Keratinocyte (primary cell): ENCODE data around the gene OBSCN. TPM values are rescaled to one million over a fixed set of nuclear protein-coding genes. Genes with fewer than 3 reads are reported as not detected.

ENCODE experiments used
- DNase-seq: peaks from one replicate; pipeline ENCODE4 v3.0.0-alpha.2; 2011; ENCODE audit warnings: low read depth, missing footprints, low spot score
- FAIRE-seq: peaks from 2 replicates; lab custom pipeline; 2011; peaks lifted over from hg19 to GRCh38; lab: Jason Lieb, UNC
- H2AFZ ChIP-seq: 2 replicates; pipeline ENCODE4 v1.6.0; 2012; ENCODE audit warnings: low read length, control low read depth, inconsistent platforms; ENCODE audit not compliant: control insufficient read depth
- H3K27ac ChIP-seq: 2 replicates; pipeline ENCODE4 v1.5.1; 2011; ENCODE audit warnings: low read length; ENCODE audit not compliant: control insufficient read depth, insufficient read depth
- H3K27me3 ChIP-seq: 3 replicates; pipeline ENCODE4 v1.6.0; 2011; ENCODE audit warnings: low read length; ENCODE audit not compliant: control insufficient read depth, insufficient read depth; ENCODE audit errors: extremely low read depth
- H3K36me3 ChIP-seq, 2 experiments: 2 replicates in 1 of 2; 3 replicates in 1 of 2; pipeline ENCODE4 v1.5.1; 2011; ENCODE audit warnings: low read length in 2 of 2, mild to moderate bottlenecking in 1 of 2; ENCODE audit not compliant: control insufficient read depth in 2 of 2, insufficient read depth in 2 of 2; ENCODE audit errors: extremely low read depth in 1 of 2
- H3K4me1 ChIP-seq: 3 replicates; pipeline ENCODE4 v1.5.1; 2011; ENCODE audit warnings: low read length; ENCODE audit not compliant: control insufficient read depth, insufficient read depth; ENCODE audit errors: extremely low read depth
- H3K4me2 ChIP-seq: 3 replicates; pipeline ENCODE4 v1.6.0; 2011; ENCODE audit warnings: low read depth, low read length; ENCODE audit not compliant: control insufficient read depth, insufficient read depth; ENCODE audit errors: extremely low read depth
- H3K4me3 ChIP-seq, 3 experiments: fragments of 200-600 bp in 1 of 3; sonication (generic) in 1 of 3; 2 replicates in 2 of 3; 3 replicates in 1 of 3; pipeline ENCODE4 v1.5.1; 2011 to 2016; ENCODE audit warnings: low read length in 3 of 3, mild to moderate bottlenecking in 3 of 3, control low read depth in 2 of 3, inconsistent platforms in 1 of 3, low read depth in 1 of 3, mixed read lengths in 1 of 3, mixed run types in 1 of 3, moderate library complexity in 1 of 3; ENCODE audit not compliant: control insufficient read depth in 2 of 3, insufficient read depth in 2 of 3; ENCODE audit errors: extremely low read depth in 1 of 3
- H3K79me2 ChIP-seq: 2 replicates; pipeline ENCODE4 v1.6.0; 2012; ENCODE audit warnings: low read length; ENCODE audit not compliant: control insufficient read depth, insufficient read depth
- H3K9ac ChIP-seq: 3 replicates; pipeline ENCODE4 v1.6.0; 2011; ENCODE audit warnings: low read length; ENCODE audit not compliant: control insufficient read depth, insufficient read depth; ENCODE audit errors: extremely low read depth
- H3K9me1 ChIP-seq: 3 replicates; pipeline ENCODE4 v1.6.0; 2011; ENCODE audit warnings: low read length; ENCODE audit not compliant: control insufficient read depth, insufficient read depth; ENCODE audit errors: extremely low read depth
- H3K9me3 ChIP-seq: 2 replicates; pipeline ENCODE4 v1.5.1; 2012; ENCODE audit warnings: low read depth, low read length; ENCODE audit not compliant: control insufficient read depth
- H4K20me1 ChIP-seq: 3 replicates; pipeline ENCODE4 v1.6.0; 2011; ENCODE audit warnings: low read length; ENCODE audit not compliant: control insufficient read depth, insufficient read depth; ENCODE audit errors: extremely low read depth
- EZH2 ChIP-seq: IDR thresholded peaks from one replicate; pipeline ENCODE4 v1.6.1; 2012; ENCODE audit warnings: inconsistent platforms, mild to moderate bottlenecking, low read length, moderate library complexity
- dilution Hi-C: fragments of 300-500 bp; cut with MboI; formaldehyde crosslinking; loops from one replicate; pipeline ENCODE4 v1.7.0; 2020; ENCODE audit warnings: low sequenced_read_pairs; ENCODE audit not compliant: extremely low pct_ligation_motif_present
- polyA plus RNA-seq, 5 experiments: library from polyadenylated mRNA; depleted of rRNA in 3 of 5; stranded (reverse) in 3 of 5; stranded (forward) in 1 of 5; unstranded in 1 of 5; fragments of >200 nt; gene quantifications; 1 replicate in 1 of 5; 2 replicates in 3 of 5; 3 replicates in 1 of 5; pipeline versions ENCODE4 v1.2.1 to v1.2.3, GENCODE V29; 2011 to 2012; ENCODE audit warnings: missing spikeins in 2 of 5, low read depth in 1 of 5, low replicate concordance in 1 of 5
- TF ChIP-seq, protein P1 (sequence below), 3 experiments: IDR thresholded peaks in 1 of 3; conservative IDR thresholded peaks in 1 of 3; optimal IDR thresholded peaks in 1 of 3; 2 replicates in 2 of 3; 3 replicates in 1 of 3; pipeline versions ENCODE3 to v1.5.1; 2011; ENCODE audit warnings: low read length in 3 of 3, mild to moderate bottlenecking in 3 of 3, moderate library complexity in 2 of 3, control low read depth in 1 of 3, inconsistent platforms in 1 of 3; ENCODE audit not compliant: insufficient read depth in 2 of 3; ENCODE audit errors: extremely low read depth in 1 of 3

OBSCN gene
- polyA plus RNA-seq, 1 donor (not counting 4 experiments of a cell fraction or from before 2014, with no cell fraction given): 1.8 TPM

DNA sequence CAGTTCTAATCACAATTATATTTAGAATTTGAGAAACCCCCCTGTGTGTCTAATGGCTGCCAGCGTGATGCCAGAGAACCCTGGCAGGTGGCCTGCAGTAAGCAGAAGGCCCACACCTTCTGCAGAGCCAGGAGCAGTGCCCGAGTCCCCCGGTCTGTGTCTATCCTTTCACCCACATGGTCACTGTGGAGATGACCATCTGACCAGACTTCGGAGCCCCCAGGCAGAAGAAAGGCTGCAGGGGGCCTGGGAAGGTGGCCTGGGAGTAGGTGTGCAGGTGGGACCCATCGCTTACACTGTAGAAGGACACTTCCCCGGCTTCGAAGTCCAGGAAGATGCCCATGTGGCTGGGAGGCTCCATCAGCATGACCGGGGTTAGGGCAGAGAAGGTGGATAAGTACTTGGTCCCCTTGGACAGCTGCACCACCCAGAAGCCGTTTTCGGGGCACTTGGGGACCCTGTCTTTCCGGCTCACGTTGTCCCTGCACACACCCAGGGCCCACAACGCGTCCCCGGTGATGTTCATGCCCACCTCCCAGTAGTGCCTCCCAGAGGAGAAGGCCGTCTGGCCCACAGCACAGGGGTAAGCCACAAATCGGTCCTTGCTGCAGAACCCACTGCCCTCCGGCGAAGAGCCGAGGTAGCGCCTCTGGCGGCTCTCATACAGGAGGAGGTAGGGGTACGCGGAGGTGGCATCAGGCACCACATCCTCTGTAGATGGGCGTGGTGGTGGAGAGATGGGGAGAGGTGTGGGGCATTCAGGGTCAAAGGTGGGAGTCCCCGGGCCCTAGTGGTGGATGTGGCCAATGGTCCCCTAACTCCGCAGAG lies 200.4 kb downstream of the OBSCN start:
- no peak overlapping the region for H3K9ac ChIP-seq
- peak overlapping the region; percentile 70 to 93 (median 86) for H3K4me3 ChIP-seq
- no peak for DNase-seq
- H3K9me3 ChIP-seq: no peaks in the 10 kb centered on the region
- TF ChIP-seq, protein P1, sequence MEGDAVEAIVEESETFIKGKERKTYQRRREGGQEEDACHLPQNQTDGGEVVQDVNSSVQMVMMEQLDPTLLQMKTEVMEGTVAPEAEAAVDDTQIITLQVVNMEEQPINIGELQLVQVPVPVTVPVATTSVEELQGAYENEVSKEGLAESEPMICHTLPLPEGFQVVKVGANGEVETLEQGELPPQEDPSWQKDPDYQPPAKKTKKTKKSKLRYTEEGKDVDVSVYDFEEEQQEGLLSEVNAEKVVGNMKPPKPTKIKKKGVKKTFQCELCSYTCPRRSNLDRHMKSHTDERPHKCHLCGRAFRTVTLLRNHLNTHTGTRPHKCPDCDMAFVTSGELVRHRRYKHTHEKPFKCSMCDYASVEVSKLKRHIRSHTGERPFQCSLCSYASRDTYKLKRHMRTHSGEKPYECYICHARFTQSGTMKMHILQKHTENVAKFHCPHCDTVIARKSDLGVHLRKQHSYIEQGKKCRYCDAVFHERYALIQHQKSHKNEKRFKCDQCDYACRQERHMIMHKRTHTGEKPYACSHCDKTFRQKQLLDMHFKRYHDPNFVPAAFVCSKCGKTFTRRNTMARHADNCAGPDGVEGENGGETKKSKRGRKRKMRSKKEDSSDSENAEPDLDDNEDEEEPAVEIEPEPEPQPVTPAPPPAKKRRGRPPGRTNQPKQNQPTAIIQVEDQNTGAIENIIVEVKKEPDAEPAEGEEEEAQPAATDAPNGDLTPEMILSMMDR (optimal IDR thresholded peaks at IDR 0.05 in 1 of 3, IDR thresholded peaks at IDR 0.05 in 1 of 3, conservative IDR thresholded peaks at IDR 0.05 in 1 of 3; ENCODE audit: extremely low read depth in 1 of 3, insufficient read depth in 2 of 3, low read length in 3 of 3): no peak
- no peak for TF ChIP-seq EZH2
- dilution Hi-C loops: no loop called here
- peaks cover 1% of the 10 kb centered on the region for H3K9me1 ChIP-seq
- H3K4me2 ChIP-seq: peak overlapping the region; percentile 91
- H2AFZ ChIP-seq: no peak overlapping the region
- H3K27ac ChIP-seq: no peak overlapping the region
- H3K4me1 ChIP-seq: peaks cover 29% of the 10 kb centered on the region
- H3K36me3 ChIP-seq: peaks cover 16 to 18% of the 10 kb centered on the region in 2 experiments
- H3K27me3 ChIP-seq: no peaks in the 10 kb centered on the region
- peaks cover 16% of the 10 kb centered on the region for H4K20me1 ChIP-seq
- no peak for FAIRE-seq
- H3K79me2 ChIP-seq: peaks cover 45% of the 10 kb centered on the region

DNA sequence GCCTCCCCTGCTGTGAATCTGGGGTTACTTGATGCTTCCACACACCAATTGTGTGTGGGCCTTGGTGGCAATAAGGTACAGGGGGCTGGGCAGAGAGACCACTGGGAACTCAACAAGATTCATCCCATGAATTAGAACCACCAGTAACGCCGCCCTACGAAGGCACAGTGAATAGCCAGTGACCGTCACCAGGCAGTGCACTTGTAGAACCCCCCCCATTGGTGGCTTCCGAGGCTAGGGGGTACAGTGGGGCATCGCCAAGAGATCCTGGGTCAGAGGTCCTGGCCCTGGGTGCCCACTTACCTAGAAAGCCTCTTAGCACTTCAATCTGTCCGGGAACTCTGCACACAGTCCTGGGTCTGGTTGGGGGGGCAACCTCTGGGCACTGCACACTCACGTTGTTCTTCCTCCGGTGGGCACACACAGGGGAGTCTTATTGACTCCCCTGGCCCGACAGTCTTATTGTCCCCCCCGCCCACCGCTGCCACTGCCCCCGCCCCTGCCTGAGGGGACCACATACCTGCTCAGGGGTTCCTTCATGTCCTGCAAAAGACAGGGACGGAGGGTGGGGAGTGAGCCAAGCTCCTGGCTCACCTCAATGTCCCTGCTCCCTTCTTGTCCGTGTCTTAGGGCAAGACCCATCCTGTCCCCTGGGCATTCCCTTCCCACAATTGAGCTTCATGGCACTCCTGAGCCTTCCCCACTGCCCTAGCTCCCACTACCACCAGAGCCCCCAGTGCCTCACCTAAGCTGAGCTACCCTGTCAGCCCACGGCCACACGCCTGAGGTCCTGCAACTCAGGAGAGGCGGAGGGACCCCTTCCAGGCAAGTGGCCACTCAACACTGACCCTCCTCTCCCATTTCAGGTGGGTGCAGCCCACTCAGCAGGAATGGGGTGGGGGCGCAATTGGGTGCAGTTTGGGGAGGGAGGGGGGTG lies 201.3 kb downstream of the OBSCN start:
- Histone ChIP-seq H3K27ac (no peak overlapping the region), H3K4me2 (no peak overlapping the region)

More for the DNA sequence above, 201.3 kb downstream of the OBSCN start:
- peaks cover 10% of the 10 kb centered on the region for H4K20me1 ChIP-seq
- TF ChIP-seq EZH2: no peak
- TF ChIP-seq, protein P1 (optimal IDR thresholded peaks at IDR 0.05 in 1 of 3, IDR thresholded peaks at IDR 0.05 in 1 of 3, conservative IDR thresholded peaks at IDR 0.05 in 1 of 3; ENCODE audit: extremely low read depth in 1 of 3, insufficient read depth in 2 of 3, low read length in 3 of 3): no peak
- FAIRE-seq (no peak), DNase-seq (no peak)
- peaks cover 21% of the 10 kb centered on the region for H3K4me1 ChIP-seq
- H3K9me3 ChIP-seq: no peaks in the 10 kb centered on the region
- no peak overlapping the region for H3K4me3 ChIP-seq
- peaks cover 10 to 14% of the 10 kb centered on the region in 2 experiments for H3K36me3 ChIP-seq
- peaks cover 36% of the 10 kb centered on the region for H3K79me2 ChIP-seq
- no peaks in the 10 kb centered on the region for H3K9me1 ChIP-seq
- dilution Hi-C loops: no loop called here
- no peak overlapping the region for H3K9ac ChIP-seq
- no peaks in the 10 kb centered on the region for H3K27me3 ChIP-seq
- H2AFZ ChIP-seq: no peak overlapping the region
